GM18870 (cell line): ENCODE measurements around the gene CREB5.
"Not testable (repeated sequence)": the region's sequence is repeated elsewhere in the genome, so short reads cannot be mapped to it uniquely, and the experiment has no call there.

Experiments used
- ATAC-seq: cut with Tn5 transposase; IDR thresholded peaks from one replicate; pipeline ENCODE4 v1.9.1; 2021; ENCODE audit warnings: moderate library complexity; ENCODE audit not compliant: unreplicated experiment

The CREB5 gene, protein sequence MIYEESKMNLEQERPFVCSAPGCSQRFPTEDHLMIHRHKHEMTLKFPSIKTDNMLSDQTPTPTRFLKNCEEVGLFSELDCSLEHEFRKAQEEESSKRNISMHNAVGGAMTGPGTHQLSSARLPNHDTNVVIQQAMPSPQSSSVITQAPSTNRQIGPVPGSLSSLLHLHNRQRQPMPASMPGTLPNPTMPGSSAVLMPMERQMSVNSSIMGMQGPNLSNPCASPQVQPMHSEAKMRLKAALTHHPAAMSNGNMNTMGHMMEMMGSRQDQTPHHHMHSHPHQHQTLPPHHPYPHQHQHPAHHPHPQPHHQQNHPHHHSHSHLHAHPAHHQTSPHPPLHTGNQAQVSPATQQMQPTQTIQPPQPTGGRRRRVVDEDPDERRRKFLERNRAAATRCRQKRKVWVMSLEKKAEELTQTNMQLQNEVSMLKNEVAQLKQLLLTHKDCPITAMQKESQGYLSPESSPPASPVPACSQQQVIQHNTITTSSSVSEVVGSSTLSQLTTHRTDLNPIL

DNA sequence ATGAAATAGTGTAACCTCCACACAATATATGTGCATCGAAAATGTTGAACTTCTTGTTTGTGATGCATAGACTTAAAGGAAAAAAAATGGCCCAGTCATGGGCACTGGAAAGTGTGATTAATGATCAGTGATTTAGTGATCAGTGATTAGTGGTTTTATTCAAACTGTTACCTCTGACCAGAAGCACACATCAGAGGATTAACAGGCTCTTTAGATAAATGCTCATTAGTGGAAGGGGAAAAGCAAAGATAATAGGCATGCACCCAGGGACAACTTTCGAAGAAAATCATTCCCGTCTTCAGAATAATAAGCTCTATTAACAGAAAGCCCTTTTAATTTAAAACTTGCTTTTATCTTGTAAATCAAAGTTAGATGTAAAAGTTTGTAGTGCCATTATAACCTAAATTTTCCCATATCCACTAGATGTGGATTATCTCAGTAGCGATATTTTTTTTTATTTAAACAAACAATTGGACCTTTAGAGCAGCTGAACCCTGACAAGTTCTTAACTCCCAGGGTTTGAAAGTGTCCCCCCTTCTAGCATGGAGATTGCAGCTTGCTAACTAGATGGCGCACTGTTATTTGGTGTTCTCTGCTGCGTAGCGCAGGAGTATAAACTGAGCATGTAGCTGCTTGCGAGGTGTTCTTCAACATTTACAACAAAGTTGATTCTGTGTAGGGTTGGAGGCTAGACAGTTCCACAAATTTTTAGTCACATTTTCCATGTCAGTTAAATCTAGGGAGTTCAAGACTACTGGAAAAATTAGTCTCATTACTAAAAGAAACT is at the start of gene CREB5:
CREB5 (plus strand) TSS at position 643 of the 787 bp plus-strand sequence. CDS start 397 bp downstream, outside the sequence.
- ATAC-seq = no peak

DNA sequence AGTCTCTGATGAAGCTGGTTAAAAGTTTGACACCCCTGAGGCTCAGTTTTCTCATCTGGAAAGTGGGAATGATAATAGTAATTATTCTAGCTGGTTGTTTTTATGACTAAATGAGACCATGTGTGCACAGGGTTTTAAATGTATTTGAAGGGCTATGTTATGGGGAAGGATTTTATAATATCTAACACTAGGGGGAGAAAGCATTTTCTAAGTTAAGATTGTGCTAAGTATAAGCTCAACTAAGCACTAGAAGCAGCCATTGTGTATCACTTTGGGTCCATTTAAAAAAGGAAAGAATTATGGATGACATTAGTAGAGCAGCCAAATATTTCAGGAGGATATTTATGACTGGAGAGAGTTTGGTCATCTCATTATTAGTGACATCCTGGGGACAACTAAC is 49.5 kb upstream of the CREB5 start:
- no peak for ATAC-seq

DNA sequence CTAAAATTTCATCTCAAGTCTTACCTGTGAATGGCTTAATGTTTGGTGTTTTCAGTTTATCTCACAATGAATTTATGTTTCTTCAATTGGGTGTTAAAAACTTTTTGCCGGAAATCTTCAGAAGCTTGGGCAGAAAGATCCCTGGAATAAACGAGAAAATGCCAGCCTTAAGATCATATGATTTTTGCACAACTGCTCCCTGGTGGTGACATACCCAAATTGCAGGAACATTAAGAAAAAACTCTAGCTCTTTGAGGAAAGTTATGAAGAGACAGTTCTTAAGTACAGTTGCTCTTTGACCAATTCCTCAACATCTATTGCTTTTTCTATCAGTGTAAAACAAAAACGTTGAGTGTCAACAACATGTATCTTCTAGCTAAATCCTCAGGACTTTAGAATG is 48.2 kb upstream of the CREB5 start:
- ATAC-seq = no peak

DNA sequence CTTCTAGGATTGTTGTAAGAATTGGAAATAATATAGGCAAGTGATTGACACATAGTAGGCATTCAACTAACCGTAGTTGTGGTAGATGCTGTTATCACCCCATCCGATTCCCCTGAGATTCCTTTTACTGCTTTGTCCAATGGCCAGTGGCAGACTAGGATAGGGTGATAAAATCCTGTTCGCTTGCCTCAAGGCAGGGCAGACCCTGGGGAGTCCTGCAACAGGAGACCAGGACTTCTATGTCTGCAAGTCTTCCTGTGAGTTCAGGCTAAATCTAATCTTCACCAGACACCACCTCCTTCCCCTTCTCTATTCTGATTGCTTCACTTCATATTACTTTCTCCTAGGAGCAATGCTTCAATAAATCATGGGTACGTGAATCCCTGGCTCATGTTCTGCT is 42.8 kb upstream of the CREB5 start:
- ATAC-seq = no peak

DNA sequence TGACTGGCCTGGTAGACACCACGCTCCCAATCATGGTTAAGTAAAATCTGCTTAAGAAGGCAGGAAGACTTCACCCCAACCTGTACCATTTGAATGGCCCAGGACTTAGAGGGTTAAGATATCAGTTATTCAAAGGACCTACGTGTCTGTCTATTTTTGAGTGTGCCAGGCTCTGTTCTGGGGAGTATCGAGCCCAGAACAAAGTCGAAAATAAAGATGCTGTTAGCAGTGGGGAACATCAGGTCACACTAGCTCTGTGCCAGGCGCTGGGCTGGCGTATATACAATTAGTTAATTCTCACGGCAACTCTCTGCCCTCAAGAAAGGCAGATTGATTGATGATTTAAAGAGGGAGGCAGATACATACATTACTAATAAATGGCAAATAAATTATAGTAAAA is 40.5 kb upstream of the CREB5 start:
- ATAC-seq = no peak

DNA sequence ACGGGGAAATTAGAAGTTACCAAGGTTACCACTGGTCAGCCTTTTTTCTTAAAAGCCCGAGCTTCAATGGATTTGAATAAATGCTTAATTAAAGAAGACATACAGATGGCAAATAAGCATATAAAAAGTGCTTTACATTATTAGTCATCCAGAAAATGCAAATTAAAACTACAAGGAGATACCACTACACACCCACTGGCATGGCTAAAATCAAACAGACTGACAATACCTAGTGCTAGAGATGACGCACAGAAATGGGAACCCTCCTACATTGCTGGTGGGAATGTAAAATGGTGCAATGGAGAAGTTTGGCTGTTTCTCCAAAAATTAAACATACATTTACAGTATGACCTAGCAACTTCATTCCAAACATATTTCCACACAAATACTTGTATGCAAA is 38.3 kb upstream of the CREB5 start:
- ATAC-seq = no peak

DNA sequence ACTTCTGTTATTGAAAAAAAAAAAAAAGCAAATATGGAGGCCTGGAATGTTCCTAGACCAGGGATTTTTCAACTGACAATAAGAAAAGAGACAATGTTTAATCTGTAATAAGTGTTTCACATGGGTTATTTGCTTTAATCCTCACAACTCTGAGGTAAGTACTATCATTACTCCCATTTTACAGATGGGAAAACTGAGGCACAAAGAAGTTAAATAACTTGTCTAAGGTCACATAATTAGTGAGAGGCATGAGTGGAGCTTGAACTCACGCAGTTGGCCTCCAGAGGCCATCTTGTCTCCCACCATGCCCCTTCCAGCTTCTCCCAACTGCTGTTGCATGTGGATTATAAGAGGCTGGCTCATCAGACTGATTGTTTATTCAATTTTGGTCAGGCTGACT is 36.6 kb upstream of the CREB5 start:
- ATAC-seq = no peak

DNA sequence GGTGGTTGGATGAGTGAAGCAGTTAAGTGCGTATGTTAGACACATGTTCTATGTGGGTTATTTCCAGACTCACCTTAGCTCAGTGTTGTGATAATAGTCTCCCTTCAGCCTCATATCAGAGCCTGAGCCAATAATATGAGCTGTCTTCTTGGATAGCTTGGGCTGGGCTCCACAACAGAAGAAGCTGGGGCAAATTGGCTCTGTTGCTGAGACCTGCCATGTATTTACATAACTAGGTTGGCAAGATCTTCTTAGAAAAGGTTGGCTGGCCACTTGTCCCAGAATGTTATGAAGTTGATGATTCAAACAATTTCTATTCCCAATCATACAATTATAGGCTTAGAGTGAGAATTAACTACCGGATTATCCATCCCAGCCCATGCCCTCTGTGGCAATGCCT is 35.7 kb upstream of the CREB5 start:
- no peak for ATAC-seq

DNA sequence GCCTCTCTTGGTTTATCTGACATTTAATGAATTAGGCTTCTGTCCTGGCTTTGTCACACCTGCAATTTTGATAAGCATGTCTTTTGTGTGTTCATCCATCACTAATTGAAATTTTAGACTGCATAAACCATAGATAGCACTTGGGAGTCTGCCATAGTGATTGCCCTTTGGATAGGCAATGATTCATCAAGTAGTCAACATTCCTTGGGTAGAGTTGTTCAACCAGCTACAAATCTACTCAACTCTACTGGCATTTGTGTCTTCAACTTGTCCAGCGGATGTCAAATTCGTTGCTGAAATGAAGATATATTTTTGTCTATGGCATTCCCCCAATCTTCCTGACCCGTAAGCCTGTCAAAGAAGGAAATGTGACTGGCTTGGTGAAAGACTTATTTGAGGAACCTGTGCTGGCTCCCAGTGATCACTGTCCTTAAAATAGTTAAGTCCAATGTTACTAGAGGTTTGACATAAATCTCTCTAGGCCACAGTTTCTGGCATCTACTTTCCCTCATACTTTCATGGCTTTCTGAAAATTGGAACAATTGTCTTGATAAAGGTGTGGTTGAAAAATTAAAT is 33.7 kb upstream of the CREB5 start:
- ATAC-seq = no peak

DNA sequence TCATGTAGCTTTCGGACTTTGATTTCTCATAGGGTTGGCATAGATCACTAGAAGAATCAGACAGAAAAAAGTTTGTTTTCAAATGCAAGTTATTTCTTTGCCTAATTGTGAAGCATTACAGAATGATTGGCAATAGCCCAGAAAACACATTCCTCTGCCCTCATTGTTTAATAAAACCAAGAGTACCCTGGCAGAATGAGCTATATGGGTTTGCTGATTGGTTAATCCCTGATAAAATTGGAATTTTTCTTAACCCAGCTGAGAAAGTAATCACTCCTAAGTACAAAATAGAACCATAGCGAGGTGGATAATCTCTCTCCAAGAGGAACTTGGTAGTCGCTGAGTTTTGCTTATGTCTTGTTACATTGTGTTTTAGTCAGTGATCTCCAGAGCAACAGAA is 30.9 kb upstream of the CREB5 start:
- no peak for ATAC-seq

DNA sequence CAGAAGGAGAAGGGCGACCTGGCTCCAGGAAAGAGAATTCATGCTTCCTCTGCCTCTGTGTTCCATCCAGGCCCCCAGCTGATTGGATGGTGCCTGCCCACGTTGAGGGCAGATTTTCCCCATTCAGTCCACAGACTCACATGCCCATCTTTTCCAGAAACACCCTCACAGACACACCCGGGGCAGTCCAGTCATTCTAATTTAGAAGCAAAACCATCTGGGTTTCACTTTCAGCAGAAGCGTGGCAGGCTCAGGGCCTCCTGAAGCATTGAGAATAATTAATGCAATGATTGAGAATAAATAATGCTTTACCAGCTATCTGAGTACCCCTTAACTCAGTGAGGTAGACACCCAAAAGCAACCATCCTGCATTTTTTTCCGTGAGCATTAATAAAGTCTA is 30.2 kb upstream of the CREB5 start:
- no peak for ATAC-seq

DNA sequence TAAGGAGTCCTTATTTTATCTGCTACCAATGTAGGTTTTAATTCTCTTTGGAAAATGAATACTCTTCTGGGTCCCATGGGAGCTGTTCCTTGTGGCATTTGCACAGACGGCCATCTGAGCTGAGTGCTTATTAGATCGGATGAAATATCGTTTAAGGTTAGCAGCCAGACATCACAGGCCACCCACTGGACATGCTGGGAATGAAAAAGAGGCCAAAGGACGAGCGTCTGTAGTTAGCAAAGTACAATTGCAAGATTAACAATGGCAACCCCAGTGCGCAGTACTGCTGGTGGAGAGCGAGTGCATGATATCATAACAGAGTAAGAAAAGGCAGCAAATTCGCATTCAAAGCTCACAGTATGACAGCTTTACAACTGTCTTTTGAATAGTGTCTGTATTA is 28.3 kb upstream of the CREB5 start:
- no peak for ATAC-seq

DNA sequence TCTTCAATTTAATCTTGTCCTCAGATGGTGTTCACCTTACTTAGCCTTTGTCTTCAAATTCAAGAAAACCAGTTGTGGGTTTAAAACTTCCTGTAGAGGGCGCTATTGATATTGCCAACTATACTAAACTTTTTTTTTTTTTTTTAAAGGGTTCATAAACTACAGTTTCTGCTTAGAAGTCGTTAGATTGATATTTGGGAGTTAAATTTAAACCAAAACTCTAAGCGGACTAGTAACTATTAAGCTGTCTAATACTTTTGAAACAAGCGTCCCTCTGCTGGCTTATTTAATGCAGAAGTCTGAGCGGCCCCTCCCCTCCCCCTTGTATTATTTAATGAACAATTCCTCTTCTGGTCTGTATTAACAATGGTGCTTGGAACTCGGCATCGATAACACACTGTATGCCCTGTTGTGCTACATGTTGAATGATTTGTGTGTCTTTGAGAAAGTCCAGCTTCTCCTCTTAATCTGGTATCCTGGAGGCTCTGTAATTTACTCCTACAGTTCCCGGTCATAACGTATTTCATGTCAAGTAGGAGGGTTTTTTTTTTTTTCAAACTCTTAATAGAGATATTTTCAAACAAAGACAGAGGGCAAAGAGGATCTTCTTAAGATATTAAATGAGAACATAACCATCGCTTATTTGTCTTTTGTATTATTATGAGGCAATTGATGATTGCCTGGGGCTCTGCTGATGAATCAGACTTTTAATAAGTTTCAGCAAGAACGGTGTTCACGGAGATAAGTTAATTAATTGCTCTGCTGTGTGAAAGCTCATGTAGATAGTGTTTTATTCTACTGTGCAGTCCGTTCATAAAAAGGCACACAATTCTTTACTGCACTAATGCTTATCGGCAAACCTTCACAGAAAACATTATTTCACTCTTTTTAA is 22.6 kb upstream of the CREB5 start:
- no peak for ATAC-seq

DNA sequence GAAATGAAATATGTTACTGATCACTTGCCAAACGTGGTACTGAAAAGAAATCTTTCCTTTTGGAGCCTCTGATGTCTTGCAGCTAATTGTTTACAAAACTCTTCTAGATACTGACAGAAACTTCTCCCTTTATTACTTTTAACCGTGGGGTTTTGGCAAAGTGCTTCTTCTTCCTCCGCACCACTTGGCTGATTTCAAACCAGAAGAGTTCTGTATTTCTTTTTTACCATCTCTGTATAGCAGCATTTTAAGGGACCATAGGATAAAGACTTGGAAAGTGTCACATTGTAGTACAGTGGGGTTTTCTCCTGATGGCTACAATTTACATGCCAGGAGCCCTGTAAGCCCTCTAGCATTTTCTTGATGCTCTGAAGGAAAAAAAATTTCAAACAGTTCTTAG is 21.9 kb upstream of the CREB5 start:
- no peak for ATAC-seq

DNA sequence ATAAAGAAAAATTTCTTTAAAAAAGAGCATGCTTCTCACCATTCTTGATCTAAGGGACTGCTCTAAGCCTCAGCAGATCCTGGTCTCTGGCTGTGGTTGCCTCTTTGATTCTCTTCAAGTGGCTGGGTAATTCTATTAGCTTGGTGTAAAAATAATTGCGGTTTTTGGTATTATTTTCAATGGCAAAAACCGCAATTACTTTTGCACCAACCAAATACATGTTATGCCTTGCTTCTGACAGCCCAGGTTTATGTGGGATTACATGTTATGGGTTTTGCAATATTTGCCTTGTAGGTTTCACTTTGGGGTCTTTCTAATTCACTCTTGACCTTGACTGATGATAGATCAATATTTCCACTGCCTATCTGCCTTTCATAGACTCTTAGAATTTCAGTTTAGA is 20.0 kb upstream of the CREB5 start:
- ATAC-seq = no peak

DNA sequence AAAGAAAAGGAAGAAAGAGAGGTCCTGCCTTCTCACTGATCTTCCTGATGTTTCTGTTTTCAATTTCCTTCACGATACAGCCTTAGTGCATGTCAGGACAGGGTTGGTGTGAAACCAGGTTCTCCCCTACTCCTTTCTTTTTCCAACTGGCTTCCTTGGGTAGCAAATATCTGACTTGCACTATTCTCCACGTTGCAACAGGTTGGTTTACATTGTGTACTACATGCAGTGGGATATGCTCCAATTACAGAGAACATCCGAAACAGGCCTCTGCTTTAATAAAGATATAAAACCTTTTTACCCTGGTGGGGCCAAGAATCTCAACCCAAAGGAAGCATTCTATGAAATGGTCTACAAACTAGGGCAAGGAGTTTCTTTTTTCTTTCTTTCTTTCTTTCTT is 16.9 kb upstream of the CREB5 start:
- no peak for ATAC-seq

DNA sequence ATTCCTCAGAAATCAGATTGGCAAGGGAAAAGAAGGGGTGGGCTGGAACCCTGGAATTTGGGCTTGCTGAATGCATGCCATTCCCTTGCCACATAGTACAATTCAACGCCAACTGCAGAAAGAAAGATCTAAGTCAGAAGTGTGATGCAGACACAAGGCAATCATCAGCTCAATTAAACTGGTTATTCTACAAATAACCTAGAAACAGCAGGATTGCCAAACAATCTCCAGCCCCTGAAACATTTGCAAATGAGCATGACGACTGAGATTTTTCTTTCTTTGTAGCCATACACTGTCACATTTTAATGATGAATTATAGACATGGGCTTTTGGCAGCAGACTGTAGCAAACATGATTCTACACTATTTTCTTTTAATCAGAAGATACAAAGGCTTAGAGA is 16.5 kb upstream of the CREB5 start:
- no peak for ATAC-seq

DNA sequence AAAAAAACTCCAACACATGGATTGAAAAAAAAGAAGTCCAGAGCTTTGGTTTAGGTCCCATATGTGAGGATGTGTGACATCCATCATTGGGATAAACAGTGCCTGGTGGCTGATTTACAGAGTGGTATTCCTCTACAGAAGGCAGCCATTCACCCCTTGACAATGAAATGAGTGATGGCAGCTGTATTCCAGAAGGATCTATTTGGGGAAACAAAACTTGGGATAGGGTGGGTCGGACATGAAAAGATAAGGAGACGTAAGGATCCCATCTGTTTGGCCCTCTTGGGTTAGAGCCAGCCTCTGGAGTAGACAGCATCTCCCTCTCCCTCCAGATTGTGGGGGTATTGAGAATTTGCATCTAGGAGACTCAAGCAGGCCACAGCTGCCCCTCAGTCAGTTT is 15.2 kb upstream of the CREB5 start:
- no peak for ATAC-seq

DNA sequence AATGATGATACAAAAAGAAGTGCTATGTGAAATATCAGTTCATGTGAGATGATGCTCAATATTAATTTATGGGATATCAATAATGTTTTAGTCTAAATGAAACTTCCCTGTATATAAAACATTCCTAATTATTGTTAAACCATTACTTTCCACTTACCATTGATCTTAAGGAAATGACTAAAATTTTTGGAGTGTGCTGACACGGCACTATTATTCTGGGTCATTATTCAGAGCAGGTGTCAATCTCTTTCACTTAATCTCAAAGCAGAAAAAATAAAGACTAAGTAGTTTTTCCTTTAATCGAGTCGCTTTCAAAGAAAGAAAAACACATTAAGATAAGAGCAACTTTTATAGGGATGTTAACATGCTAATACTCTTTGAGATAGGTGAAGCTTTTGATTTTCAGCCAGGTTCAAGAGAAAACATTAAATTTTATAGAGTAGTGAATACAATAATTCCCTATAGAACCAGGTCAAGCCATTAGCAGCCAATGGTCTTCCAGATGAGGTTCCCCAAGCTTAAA is 11.4 kb upstream of the CREB5 start:
- no peak for ATAC-seq

DNA sequence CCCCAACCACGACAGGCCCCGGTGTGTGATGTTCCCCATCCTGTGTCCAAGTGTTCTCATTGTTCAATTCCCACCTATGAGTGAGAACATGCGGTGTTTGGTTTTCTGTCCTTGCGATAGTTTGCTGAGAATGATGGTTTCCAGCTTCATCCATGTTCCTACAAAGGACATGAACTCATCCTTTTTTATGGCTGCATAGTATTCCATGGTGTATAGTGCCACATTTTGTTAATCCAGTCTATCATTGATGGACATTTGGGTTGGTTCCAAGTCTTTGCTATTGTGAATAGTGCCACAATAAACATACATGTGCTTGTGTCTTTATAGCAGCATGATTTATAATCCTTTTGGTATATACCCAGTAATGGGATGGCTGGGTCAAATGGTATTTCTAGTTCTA is 10.8 kb upstream of the CREB5 start:
- ATAC-seq = not testable (repeated sequence)

DNA sequence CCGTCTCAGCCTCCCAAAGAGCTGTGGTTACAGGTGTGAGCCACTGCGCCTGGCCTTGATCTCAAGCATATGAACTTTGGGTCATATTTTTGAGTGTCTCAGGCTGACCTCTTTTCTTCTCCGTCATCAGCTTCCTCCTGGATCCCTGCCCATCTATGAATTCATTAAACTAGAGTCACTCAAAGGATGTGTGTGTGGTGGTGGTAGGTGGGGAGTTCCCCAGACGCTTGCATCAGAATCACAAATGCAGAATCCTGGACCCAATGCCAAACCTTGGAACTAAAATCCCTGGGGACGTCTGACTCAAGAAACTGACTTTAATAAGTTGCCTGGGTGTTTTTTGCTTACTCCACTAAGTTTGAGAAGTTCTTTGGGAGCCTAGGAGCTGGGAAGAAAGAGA is 6.7 kb upstream of the CREB5 start:
- no peak for ATAC-seq
